Fibroblast of villous mesenchyme (primary cell): Measurements from ENCODE around the gene DOC2A. TPM values are rescaled to one million over a fixed set of nuclear protein-coding genes. Genes with fewer than 3 reads are reported as not detected.

Experiments
- DNase-seq: peaks from one replicate; pipeline ENCODE4 v3.0.0-alpha.2; 2010; ENCODE audit warnings: low read depth
- H3K4me3 ChIP-seq: 2 replicates; pipeline ENCODE4 v1.5.1; 2011; ENCODE audit warnings: low read depth, mild to moderate bottlenecking, low read length
- CTCF ChIP-seq: IDR thresholded peaks from 2 replicates; pipeline ENCODE4 v1.5.1; 2012; ENCODE audit warnings: low read depth, mild to moderate bottlenecking, low read length; ENCODE audit not compliant: insufficient read depth
- total RNA-seq: library from RNA; depleted of rRNA; stranded (reverse); fragments of >200 nt; gene quantifications from 2 replicates; pipeline ENCODE4 v1.2.3, GENCODE V29; 2012

DOC2A gene
- total RNA-seq, 1 donor = under 0.01 TPM

GRCh38 chr16:29975811-29976511 lies 34.9 kb downstream of the DOC2A start:
- DNase-seq = no peak
- TF ChIP-seq CTCF = no peak
- peak overlapping the region; percentile 92 for H3K4me3 ChIP-seq

GRCh38 chr16:29975134-29975538 lies 35.7 kb downstream of the DOC2A start:
- no peak for TF ChIP-seq CTCF
- DNase-seq = no peak
- H3K4me3 ChIP-seq = peak overlapping the region; percentile 92

GRCh38 chr16:29974291-29975133 lies 36.3 kb downstream of the DOC2A start:
- peak overlapping the region; percentile 92 for H3K4me3 ChIP-seq
- TF ChIP-seq CTCF = no peak
- DNase-seq = peak; percentile 8

GRCh38 chr16:29973384-29974246 lies 37.2 kb downstream of the DOC2A start, which contains the start of gene TAOK2:
TSS of gene TAOK2 (plus strand) at chr16:29973868. CDS start at chr16:29977773, 3,905 bp downstream.
- TF ChIP-seq CTCF = no peak
- H3K4me3 ChIP-seq = peak within 1 kb of the TSS; percentile 92
- DNase-seq = peak; percentile 100

- H3K4me3 ChIP-seq = no peak overlapping the region
- TF ChIP-seq CTCF = no peak
- DNase-seq = no peak
These were observed 37.8 kb downstream of the DOC2A start for GRCh38 chr16:29972992-29973383.

- no peak for DNase-seq
- TF ChIP-seq CTCF = no peak
- H3K4me3 ChIP-seq = no peak overlapping the region
These were observed 38.3 kb downstream of the DOC2A start for GRCh38 chr16:29972500-29972899.
